Embryonic facial prominence (tissue), 1 donor: ENCODE results near the gene KCTD5.

ENCODE experiments used
- DNase-seq: peaks from one replicate; pipeline ENCODE4 v3.0.0-alpha.2; 2016; ENCODE audit errors: extremely low spot score

Gene KCTD5

GRCh38 chr16:2749936-2750335, 67.6 kb downstream of the KCTD5 start:
- DNase-seq, result no peak

DNA sequence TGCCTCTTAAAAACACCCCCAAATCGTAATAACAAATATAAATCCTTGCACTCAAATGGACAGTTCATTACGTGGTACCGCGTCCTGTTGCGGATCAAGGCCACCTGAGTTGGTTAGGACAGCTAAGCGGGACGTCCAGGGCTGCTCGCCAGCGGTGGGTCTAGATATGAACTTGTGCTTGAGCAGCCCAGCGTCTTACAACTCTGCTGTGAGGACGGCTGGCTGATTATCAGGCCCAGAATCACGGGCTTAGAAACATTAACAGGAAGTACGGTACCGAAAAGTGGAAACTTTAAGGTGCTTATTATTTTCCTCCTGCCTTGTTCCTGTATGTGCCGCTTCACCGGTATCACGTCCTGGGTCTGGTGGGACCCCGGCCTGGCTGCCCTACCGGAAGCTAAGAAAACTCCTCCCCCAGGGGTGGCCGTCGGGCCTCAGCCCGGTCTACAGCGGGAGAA, 69.3 kb downstream of the KCTD5 start:
- peak; percentile 20 for DNase-seq

DNA sequence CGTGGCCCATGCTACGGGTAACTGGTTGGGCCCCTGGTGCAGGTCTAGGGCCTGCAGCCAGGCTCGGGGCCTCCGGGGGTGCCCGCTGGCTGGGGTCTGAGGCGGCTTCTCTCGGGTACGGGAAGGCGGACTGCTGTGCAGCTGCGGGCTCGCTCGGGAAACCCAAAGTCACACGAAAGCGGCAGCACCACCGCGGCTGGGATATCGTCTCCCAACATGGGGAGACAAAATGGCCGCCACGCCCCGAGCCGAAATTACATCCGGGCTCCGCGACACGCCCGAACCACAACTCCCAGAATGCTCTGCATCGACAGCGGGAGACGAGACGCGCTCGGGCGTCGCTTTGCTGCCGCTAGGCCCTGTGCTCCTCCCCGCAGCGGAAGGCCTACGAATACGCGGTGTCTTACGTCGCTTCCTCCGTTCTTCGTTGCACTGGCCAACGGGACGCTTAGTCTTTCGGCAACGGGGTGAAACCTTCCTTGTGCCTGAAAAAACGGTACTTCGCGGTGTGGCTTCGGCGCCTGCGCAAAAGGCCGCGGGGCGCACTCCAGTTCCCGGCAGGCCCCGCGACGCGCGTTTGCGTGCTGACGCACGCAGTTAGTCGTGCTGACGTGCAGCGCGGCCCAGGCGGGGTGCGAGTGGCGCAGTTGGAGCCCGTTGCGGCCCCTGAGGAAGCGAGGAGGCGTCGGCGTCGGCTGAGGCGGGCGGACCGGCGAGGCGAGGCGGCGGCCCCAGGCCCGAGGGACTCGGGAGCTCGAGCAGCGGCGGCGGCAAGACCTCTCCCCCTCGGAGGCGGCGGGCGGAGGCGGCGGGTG, 69.9 kb downstream of the KCTD5 start, which contains the start of gene SRRM2:
Gene SRRM2 (plus strand): TSS at position 604 of the 815 bp plus-strand sequence. CDS start 3,727 bp downstream, outside the sequence.
- peak; percentile 91 for DNase-seq

GRCh38 chr16:2752850-2753732, 70.8 kb downstream of the KCTD5 start:
- peak; percentile 58 for DNase-seq

- no peak for DNase-seq
Observed at GRCh38 chr16:2753733-2754020, 71.4 kb downstream of the KCTD5 start.

DNA sequence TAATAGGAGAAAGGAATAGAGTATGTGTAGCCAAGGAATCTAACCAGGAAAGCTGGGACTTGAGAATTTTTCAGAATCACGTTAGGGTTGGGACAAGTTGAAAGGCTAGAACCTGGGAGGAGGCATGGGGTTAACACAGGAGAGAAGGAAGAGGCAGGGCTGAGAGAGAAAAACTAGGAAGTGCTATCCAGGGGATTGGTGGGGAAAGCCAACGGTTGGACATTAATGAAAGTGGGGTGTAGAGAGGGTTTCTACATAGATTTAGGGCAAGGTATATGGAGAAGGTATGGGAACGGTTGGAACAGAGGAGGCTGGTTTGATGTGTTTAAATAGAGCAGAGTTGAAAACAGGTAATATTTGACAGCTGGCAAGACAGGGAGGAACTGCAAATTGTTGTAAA, 72.8 kb downstream of the KCTD5 start:
- DNase-seq, result no peak

DNA sequence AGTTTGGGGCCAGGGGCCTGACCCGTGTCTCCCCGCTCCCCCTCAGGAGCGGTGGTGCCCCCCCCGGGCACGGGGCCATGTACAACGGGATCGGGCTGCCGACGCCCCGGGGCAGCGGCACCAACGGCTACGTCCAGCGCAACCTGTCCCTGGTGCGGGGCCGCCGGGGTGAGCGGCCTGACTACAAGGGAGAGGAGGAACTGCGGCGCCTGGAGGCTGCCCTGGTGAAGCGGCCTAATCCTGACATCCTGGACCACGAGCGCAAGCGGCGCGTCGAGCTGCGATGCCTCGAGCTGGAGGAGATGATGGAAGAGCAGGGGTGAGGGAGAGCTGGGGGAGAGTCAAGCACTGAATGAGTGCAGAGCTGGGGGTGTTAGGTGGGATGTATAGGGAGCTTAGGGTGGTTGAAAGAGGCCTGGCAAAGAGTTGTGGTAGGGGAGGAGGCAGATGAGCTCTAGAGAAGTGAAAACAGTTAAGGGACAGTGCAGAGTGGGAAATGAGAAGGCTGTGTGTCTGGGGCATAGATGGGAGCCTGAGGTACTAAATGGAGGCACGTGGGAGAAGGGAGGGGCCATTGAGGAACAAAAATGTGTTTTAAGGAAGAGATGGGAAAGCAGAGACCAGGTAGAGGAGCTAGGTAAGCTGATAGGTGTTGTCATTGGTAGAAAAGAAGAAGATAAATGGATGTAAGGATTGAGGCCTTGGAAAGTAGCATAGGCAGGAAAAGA, 74.1 kb downstream of the KCTD5 start:
- DNase-seq, result no peak

GRCh38 chr16:2757344-2757743, 75.0 kb downstream of the KCTD5 start:
- DNase-seq, result no peak
